Neural progenitor cell (in vitro differentiated cells): Measurements from ENCODE around the gene TMEM243. TPM values are rescaled to one million over a fixed set of nuclear protein-coding genes. Genes with fewer than 3 reads are reported as not detected.
"Not testable (repeated sequence)": the region's sequence is repeated elsewhere in the genome, so short reads cannot be mapped to it uniquely, and the experiment has no call there.

Experiments used
- DNase-seq: peaks from one replicate; pipeline ENCODE4 v3.0.0-alpha.2; 2016; ENCODE audit warnings: low spot score
- H2AFZ ChIP-seq: fragments of 200-600 bp; sonication (generic); replicated peaks from 2 replicates; pipeline ENCODE4 v1.6.1; 2016; ENCODE audit warnings: antibody characterized with exemption
- H3F3A ChIP-seq: fragments of 200-600 bp; sonication (generic); 2 replicates; pipeline ENCODE4 v1.6.1; 2016; ENCODE audit warnings: antibody characterized with exemption, low read depth
- H3K27ac ChIP-seq: fragments of 200-600 bp; sonication (generic); 2 replicates; pipeline ENCODE4 v1.5.1; 2016; ENCODE audit warnings: mild to moderate bottlenecking
- H3K27me3 ChIP-seq: fragments of 200-600 bp; sonication (generic); 2 replicates; pipeline ENCODE4 v1.6.1; 2016; ENCODE audit warnings: mild to moderate bottlenecking, moderate library complexity
- H3K36me3 ChIP-seq: fragments of 200-600 bp; sonication (generic); 2 replicates; pipeline ENCODE4 v1.5.1; 2016
- H3K4me1 ChIP-seq: fragments of 200-600 bp; sonication (generic); 2 replicates; pipeline ENCODE4 v1.6.1; 2016; ENCODE audit warnings: mixed run types
- H3K4me2 ChIP-seq: fragments of 200-600 bp; sonication (generic); 2 replicates; pipeline ENCODE4 v1.6.1; 2016
- H3K4me3 ChIP-seq: fragments of 200-600 bp; sonication (generic); 2 replicates; pipeline ENCODE4 v1.5.1; 2016
- H3K79me2 ChIP-seq: fragments of 200-600 bp; sonication (generic); 2 replicates; pipeline ENCODE4 v1.6.1; 2016; ENCODE audit warnings: low read depth
- H3K9ac ChIP-seq: fragments of 200-600 bp; sonication (generic); 2 replicates; pipeline ENCODE4 v1.6.1; 2016
- H3K9me3 ChIP-seq: fragments of 200-600 bp; sonication (generic); 2 replicates; pipeline ENCODE4 v1.5.1; 2016; ENCODE audit warnings: low read depth
- H4K20me1 ChIP-seq: fragments of 200-600 bp; sonication (generic); 2 replicates; pipeline ENCODE4 v1.6.1; 2016; ENCODE audit warnings: low read depth
- H3K27ac Mint-ChIP-seq: 3 replicates; pipeline ENCODE4 v1.8.0; 2021; ENCODE audit warnings: mixed read lengths
- H3K27me3 Mint-ChIP-seq: 2 replicates; pipeline ENCODE4 v1.8.0; 2022; ENCODE audit warnings: low read depth, mild to moderate bottlenecking, inconsistent platforms, moderate library complexity, mixed read lengths; ENCODE audit not compliant: insufficient read depth
- H3K36me3 Mint-ChIP-seq: 3 replicates; pipeline ENCODE4 v1.8.0; 2021; ENCODE audit warnings: mixed read lengths
- H3K4me1 Mint-ChIP-seq: 3 replicates; pipeline ENCODE4 v1.8.0; 2021; ENCODE audit warnings: mixed read lengths
- H3K4me3 Mint-ChIP-seq: 3 replicates; pipeline ENCODE4 v1.8.0; 2021; ENCODE audit warnings: mild to moderate bottlenecking, moderate library complexity, mixed read lengths
- H3K9me3 Mint-ChIP-seq: 3 replicates; pipeline ENCODE4 v1.8.0; 2020; ENCODE audit warnings: mixed read lengths
- EZH2 ChIP-seq: fragments of 200-600 bp; sonication (generic); IDR thresholded peaks from 2 replicates; pipeline ENCODE4 v1.6.1; 2017; ENCODE audit warnings: antibody characterized with exemption, mild to moderate bottlenecking, moderate library complexity
- EZH2phosphoT487 ChIP-seq: fragments of 200-600 bp; sonication (generic); IDR thresholded peaks from 2 replicates; pipeline ENCODE4 v1.6.1; 2017; ENCODE audit warnings: antibody characterized with exemption
- total RNA-seq: library from RNA; depleted of rRNA; stranded (reverse); fragments of >200 nt; gene quantifications from 2 replicates; pipeline ENCODE4 v1.2.3, GENCODE V29; 2015; ENCODE audit warnings: low replicate concordance
- TF ChIP-seq, protein P1 (sequence below): fragments of 200-600 bp; sonication (generic); IDR thresholded peaks from 2 replicates; pipeline ENCODE4 v1.5.1; 2017; ENCODE audit warnings: antibody characterized with exemption, mild to moderate bottlenecking

Gene TMEM243
- total RNA-seq, 1 donor from 2014 or later, result 30.6 TPM

DNA sequence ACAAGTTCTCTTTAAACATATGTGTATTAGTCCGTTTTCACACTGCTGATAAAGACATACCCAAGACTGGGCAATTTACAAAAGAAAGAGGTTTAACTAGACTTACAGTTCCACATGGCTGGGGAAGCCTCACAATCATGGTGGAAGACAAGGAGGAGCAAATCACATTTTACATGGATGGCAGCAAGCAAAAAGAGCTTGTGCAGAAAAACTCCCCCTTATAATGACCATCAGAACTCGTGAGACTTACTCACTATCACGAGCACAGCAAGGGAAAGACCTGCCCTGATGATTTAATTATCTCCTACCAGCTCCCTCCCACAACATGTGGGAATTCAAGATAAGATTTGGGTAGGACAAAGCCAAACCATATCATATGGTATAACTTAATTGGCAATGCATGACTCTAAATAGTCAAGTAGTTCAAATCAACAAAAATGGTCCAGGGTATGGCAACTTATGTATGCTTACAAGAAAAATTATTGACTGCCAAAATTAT is 34.1 kb upstream of the TMEM243 start:
- Histone ChIP-seq H3K4me1 (no peaks in the 10 kb centered on the region), H3K4me2 (no peak overlapping the region), H2AFZ (no peak overlapping the region), H3K9me3 (no peaks in the 10 kb centered on the region), H3F3A (no peaks in the 10 kb centered on the region), H3K79me2 (no peaks in the 10 kb centered on the region), H4K20me1 (no peaks in the 10 kb centered on the region), H3K27me3 (no peaks in the 10 kb centered on the region), H3K27ac (no peak overlapping the region), H3K9ac (no peak overlapping the region), H3K4me3 (no peak overlapping the region), H3K36me3 (no peaks in the 10 kb centered on the region)
- H3K27ac Mint-ChIP-seq, result no peak overlapping the region
- TF ChIP-seq, protein P1, sequence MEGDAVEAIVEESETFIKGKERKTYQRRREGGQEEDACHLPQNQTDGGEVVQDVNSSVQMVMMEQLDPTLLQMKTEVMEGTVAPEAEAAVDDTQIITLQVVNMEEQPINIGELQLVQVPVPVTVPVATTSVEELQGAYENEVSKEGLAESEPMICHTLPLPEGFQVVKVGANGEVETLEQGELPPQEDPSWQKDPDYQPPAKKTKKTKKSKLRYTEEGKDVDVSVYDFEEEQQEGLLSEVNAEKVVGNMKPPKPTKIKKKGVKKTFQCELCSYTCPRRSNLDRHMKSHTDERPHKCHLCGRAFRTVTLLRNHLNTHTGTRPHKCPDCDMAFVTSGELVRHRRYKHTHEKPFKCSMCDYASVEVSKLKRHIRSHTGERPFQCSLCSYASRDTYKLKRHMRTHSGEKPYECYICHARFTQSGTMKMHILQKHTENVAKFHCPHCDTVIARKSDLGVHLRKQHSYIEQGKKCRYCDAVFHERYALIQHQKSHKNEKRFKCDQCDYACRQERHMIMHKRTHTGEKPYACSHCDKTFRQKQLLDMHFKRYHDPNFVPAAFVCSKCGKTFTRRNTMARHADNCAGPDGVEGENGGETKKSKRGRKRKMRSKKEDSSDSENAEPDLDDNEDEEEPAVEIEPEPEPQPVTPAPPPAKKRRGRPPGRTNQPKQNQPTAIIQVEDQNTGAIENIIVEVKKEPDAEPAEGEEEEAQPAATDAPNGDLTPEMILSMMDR, result no peak
- TF ChIP-seq EZH2phosphoT487 (no peak), EZH2 (no peak)
- H3K9me3 Mint-ChIP-seq, result peaks cover 2% of the 10 kb centered on the region
- no peak overlapping the region for H3K4me3 Mint-ChIP-seq
- H3K36me3 Mint-ChIP-seq, result no peaks in the 10 kb centered on the region
- DNase-seq, result no peak
- H3K27me3 Mint-ChIP-seq, result peaks cover 4% of the 10 kb centered on the region
- no peaks in the 10 kb centered on the region for H3K4me1 Mint-ChIP-seq

GRCh38 chr7:87245671-87246070 is 26.1 kb upstream of the TMEM243 start:
- peaks cover 29% of the 10 kb centered on the region for H3K9me3 Mint-ChIP-seq
- H3K9ac ChIP-seq, H3K36me3 ChIP-seq, H3K4me3 Mint-ChIP-seq, H3F3A ChIP-seq, H3K27ac Mint-ChIP-seq, H3K4me1 Mint-ChIP-seq, H4K20me1 ChIP-seq, H3K27ac ChIP-seq, H3K36me3 Mint-ChIP-seq, DNase-seq, H3K79me2 ChIP-seq, H3K9me3 ChIP-seq, H3K27me3 Mint-ChIP-seq, H3K27me3 ChIP-seq, H3K4me3 ChIP-seq, H3K4me1 ChIP-seq, H3K4me2 ChIP-seq, H2AFZ ChIP-seq: not testable (repeated sequence)

- not testable (repeated sequence) for H4K20me1 ChIP-seq, H3K4me3 Mint-ChIP-seq, H3K4me2 ChIP-seq, H3K9ac ChIP-seq, H3K9me3 Mint-ChIP-seq, H3K27ac Mint-ChIP-seq, H3K4me1 Mint-ChIP-seq, H3K36me3 ChIP-seq, DNase-seq, H3F3A ChIP-seq, H3K27me3 ChIP-seq, H3K4me3 ChIP-seq, H3K9me3 ChIP-seq, H3K4me1 ChIP-seq, H3K27me3 Mint-ChIP-seq, H3K79me2 ChIP-seq, H3K27ac ChIP-seq, H3K36me3 Mint-ChIP-seq, H2AFZ ChIP-seq
Measured at GRCh38 chr7:87238464-87239051, 19.0 kb upstream of the TMEM243 start.

- no peaks in the 10 kb centered on the region for H3K79me2 ChIP-seq
- no peak overlapping the region for H3K4me3 ChIP-seq
- H4K20me1 ChIP-seq, result no peaks in the 10 kb centered on the region
- H3F3A ChIP-seq, result no peaks in the 10 kb centered on the region
- DNase-seq, result no peak
- H3K27ac ChIP-seq, result no peak overlapping the region
- Mint-ChIP-seq H3K4me1 (no peaks in the 10 kb centered on the region), H3K4me3 (no peak overlapping the region), H3K36me3 (no peaks in the 10 kb centered on the region), H3K27ac (no peak overlapping the region), H3K27me3 (no peaks in the 10 kb centered on the region), H3K9me3 (peaks cover 2% of the 10 kb centered on the region)
- no peak overlapping the region for H2AFZ ChIP-seq
- H3K9ac ChIP-seq, result no peak overlapping the region
- H3K27me3 ChIP-seq, result no peaks in the 10 kb centered on the region
- TF ChIP-seq, protein P1, result no peak
- no peak for TF ChIP-seq EZH2phosphoT487
- no peak for TF ChIP-seq EZH2
- H3K4me1 ChIP-seq, result no peaks in the 10 kb centered on the region
- H3K4me2 ChIP-seq, result no peak overlapping the region
- H3K36me3 ChIP-seq, result no peaks in the 10 kb centered on the region
- no peaks in the 10 kb centered on the region for H3K9me3 ChIP-seq
Measured at GRCh38 chr7:87234949-87235348, 15.4 kb upstream of the TMEM243 start.
